Measurements from ENCODE around the gene CIDEB.

CIDEB gene

DNA sequence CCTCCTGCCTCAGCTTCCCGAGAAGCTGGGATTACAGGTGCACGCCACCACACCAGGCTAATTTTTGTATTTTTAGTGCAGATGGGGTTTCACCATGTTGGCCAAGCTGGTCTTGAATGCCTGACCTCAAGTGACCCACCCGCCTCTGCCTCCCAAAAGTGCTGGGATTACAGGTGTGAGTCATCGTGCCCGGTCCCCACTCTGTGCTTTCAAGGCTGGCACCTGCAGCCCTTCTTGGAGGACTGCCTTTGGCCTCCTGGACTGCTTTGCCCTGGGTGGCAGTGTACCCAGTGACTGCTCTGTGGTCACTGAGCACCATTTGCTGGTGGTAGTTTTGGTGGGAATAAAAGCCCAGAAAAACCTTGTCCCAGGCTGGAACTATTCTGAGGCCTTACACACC lies 20.8 kb downstream of the CIDEB start:
- no peak for FAIRE-seq

DNA sequence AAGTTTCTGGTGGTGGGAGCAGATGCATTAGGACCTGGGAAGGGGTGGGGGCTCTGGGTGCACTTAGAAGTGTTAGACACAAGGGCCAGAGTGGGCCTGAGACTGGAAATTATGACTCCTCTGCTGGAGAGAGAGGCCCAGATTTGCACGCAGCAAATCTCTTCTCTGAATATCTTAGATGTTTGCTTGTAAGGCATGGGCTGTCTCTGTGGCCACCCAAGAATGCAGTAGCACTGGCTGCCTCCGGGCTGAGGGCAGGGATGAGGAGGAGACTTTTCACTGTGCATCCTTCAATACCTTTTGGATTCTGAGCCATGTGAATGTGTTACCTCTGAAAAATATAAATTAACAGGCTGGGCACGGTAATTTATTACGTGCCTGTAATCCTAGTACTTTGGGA lies 22.4 kb downstream of the CIDEB start:
- no peak for FAIRE-seq

DNA sequence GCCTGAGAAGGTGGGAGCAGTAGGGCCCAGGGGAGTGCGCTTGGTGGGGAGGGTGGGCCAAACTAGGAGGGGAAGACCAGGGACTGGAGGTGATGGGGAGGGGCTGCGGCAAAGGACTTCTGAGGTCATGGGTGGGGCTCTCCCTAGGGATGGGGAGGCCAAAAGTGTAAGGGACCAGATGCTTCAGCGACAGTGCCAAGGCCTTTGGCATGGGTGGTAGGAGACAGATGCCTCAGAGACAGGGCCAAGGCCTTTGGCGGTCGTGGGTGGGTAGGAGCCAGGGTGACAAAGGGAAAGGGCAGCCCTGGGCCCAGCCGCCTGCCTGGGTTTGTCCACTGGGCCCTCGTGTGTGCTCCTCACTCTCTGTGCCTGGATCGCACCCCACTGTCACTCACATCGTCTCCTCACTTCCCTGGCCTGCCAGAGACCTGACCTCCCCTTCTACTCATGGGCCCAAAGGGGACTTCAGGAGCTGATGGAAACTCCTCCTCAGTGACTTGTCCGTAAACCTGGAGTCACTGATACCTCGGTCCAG lies 23.2 kb downstream of the CIDEB start:
- FAIRE-seq = no peak

DNA sequence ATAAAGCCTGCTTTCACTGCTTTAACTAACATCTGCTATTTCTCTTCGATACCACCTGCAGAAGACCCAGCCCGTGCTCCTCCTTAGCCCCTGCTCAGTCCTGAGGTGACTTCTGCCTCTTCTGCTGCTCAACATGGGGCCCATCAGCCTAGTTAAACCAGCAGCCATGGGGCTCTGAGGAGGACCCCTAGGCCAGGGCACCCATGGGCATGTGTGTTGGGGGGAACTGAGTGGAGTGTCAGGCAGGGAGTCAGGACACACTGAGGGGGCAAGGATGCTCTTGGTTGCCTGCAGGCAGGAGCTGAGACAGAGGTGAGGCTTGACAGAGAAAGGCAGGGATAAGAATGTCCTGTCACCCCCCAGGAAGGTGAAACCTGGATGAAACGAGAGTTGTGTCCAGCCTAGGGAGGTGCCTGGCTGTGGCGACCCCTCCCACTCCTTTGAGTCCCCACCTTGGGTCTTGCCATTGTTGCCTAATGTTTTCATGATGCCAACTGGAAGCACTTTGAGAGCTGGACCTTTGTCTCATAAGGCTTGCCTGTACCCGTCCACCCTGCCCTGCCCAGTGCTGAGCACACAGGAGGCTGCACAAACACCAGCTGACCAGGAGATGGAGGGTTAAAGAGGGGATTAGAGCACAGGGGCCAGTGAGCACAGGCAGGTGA lies 23.8 kb downstream of the CIDEB start:
- no peak for FAIRE-seq

DNA sequence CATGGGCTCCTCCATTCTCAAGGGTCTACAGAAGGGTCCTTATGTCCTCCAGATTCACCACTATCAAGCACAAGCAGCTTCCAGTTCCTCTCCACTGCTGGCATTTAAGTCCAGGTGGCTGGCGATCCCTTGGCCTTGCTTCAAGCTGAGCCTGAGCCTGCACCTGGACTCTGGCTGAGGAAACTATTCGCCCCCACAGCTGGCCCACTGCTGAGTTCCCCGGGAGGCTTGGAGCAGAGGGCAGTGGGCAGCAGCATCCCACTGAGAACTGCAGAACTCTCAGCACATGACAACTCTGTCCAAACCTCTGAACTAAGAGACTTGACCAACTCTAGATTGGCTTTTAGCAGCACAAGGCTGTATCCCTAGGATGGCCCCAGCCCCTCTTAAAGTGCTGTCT lies 25.0 kb downstream of the CIDEB start:
- no peak for FAIRE-seq

DNA sequence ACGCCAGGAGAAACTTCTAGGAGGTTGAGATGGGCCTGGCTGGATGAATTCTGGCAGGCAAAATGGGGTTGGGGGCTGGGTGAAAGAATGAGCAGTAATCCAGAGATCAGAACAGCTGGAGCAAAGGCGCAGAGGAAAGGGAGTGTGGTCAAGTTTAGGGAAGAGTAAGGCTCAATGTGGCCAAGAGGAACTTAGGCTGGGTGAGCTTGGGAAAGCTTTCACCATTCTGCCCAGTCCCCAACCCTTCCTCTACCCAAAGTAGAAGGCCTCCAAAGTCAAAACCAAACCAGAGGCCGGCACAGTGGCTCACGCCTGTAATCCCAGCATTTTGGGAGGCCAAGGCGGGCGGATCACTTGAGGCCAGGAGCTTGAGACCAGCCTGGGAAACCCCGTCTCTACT lies 26.1 kb downstream of the CIDEB start:
- no peak for FAIRE-seq

DNA sequence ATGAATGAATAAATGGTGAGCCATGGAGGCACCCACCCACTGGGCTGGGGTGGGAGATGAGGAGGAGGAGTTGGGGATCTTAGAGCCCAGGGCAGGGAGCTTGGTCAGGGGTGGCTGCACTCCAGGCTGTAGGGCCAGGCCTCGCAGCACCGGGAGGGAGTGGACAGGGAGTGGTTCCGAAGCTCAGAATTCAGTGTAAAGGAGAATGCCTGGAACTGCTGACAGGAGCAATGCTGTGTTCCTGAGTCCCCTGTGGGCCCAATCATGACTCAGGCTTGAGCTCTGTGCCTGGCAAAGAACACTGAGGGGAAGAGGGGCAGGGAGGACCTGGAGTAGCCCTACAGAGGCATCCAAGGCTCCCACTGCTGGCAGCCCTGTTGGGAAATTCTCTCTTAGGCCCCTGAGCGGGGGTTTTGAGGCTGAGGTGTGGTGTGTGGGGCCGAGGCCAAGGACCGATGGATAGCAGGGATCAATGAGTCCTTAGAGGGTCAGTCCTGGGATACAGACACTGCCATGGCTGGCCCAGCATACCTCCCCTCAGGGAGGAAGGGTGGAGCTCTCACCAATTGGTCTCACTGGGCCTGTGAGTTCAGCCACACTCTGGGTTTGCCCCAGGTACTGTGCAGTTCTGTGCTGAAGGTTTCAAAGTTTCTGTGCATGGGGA lies 26.8 kb downstream of the CIDEB start:
- FAIRE-seq = no peak

DNA sequence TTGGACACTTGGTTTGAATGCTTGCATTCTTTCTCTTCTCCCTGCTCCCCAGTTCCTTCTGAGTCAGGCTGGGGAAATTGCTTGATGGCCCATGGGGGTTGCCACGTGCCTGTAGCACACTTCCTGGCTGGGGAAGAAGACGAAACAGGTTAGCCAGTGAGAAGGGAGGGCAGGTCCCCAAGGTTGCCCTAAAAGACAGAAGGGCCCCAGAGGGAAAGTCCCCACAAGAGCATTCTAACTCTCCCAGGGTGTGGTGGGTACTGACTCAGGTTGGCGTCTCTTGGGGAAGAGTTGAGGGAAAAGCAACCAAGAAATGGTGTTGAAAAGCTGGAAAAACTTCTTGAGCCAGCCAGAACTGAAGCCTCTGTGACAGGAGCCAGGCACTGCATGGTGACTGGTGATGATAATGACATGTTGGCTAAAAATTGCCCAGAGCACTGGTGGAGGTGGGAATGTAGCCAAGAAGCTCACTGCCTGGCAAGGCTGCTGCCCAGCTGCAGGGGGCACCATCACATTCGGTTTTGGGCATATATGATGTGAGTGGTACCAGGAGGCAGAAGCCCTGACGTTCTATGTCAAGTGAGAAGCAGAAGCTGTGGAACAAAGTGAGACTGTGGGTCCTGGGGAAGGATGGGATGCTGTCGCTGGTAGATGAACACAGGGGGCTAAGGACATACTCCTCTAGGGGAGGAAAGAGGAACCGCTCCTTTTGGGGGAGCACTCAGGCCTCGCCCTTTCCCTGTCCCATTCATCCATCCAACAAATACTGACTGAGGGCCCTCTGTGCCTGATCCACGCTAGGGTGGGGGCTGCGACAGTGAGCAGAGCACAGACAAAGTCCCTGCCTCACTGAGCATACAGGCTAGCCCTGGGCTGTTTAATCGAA lies 28.2 kb downstream of the CIDEB start:
- FAIRE-seq = no peak

DNA sequence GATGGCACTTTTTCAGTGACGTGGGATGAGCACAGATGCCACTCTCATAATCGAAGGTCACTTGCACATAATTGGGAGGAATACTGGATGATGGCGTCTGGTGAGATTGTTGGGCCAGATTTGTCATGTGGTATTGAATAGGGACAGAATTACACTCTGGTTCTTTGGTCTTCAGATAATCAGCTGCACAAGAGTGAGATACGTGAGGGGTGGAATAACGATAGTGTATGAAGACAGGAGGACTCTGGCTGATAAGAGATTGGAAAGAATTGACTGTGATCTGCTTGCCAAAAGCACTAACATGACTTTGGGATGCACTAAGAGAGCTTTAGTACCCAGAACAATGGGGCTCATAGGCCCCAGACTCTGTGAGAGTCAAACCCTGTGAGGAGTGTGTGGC lies 29.4 kb downstream of the CIDEB start:
- no peak for FAIRE-seq

DNA sequence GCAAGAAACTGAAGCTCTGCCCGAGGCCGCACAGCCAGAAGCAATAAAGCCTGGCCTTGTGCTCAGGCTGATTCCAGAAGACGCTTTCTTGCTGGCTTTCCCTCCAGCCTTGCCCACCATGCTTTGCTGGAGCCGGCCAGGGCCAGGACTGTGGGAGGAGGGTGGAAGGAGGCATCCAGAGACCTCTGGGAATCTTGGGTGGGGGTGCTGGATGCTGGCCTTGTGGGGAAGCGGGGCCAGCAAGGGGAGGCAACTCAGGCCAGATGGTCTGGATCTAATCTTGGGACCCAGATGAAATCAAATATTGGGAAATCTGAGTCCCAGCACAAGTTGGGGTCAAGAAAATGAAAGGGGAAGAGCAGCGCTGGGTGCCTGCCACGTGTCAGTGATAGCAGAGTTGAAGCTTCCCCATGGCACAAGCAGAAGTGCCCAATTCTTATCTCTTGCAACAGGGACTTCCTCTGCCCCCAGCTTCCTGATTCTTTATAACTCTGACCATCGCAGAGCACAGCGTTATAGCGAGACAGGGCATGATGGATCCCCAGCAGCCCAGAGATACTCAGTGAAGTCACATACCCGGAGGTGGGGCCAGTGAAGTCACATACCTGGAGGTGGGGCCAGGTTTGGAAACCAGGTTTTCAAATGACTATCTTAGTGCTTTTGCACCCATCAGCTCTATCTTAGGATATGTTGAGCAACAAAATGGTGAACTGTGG lies 30.0 kb downstream of the CIDEB start:
- no peak for FAIRE-seq

DNA sequence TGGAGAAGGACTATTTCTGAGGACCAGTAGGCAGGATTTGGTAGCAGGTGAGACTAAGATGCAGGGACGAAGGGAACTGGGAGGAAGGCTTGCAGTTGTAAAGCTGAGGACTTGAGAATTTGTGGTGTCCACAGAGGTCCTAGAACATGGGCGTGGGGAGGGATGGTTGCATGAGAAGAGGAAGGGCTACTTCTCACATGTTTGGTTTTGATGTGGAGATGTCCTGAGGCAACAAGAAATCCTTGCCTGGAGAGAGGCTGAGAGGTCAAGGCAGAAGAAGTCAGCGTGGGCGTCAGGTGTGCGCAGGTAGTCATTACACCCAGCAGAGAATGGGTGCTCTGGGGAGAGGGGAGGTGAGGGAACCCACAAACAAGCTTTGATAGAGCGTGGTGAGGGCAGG lies 30.7 kb downstream of the CIDEB start:
- no peak for FAIRE-seq

DNA sequence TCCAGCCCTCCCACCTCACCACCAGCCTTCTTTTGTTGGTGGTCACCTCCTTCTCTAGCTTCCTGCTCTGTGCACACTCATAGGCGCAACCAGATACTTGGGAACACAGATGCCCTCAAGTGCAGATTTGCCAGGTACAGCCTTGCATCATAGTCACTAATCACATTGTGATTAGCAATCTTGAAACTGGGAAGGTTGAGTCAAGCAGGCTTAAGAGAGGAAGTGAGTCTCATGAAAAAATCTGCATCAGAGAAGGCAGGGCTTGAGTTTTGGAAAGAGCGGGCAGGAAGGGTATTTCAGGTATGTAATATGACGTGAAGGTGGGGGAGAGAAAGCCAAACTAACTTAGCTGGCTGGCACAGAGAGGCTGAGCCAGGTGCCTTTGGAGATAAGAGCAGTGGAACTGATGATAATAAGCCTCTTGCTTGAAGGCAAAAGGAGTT lies 33.7 kb downstream of the CIDEB start:
- FAIRE-seq = no peak

DNA sequence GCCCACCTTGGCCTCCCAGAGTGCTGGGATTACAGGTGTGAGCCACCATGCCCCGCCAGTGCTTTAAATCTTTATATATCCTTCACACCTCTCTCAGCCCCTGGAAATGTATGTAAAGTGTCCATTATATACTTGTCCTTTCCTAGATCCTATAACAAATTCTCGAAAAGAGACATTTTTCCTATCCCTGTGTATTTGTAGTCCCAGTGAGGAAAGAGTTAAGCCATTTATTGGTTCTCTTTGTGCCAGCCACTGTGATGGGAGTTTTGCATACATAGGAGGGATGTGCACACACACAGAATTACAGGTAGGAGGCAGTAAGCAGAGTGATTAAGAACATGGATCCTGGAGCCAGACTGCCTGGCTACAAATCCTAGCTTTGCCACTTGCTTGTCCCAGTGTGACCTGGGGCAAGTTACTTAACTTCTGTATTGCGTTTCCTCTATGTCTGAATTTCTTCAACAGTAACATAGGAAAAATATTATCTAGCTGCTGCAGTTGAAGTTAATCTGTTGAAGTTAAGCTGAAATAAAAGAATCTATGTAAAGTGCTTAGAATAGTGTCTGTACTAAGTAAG lies 34.3 kb downstream of the CIDEB start:
- no peak for FAIRE-seq

DNA sequence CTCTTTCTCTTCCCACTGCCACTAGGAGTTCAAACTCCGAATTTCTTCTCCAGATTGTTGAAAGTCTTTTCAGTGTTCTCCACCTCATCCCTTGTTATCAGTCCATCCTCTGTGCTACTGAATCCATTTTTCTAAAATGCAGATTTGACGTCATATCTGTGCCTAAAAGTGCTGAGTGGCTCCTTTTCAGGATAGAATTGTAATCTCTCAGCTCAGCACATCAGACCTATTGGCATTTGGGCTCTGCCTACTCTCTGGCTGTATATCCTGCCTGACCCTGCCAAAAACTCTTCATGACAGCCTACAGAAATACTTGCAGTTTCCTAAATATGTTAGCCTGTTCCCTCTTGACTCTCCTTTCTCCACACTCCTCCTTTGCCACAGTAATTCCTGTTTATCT lies 35.3 kb downstream of the CIDEB start:
- no peak for FAIRE-seq

DNA sequence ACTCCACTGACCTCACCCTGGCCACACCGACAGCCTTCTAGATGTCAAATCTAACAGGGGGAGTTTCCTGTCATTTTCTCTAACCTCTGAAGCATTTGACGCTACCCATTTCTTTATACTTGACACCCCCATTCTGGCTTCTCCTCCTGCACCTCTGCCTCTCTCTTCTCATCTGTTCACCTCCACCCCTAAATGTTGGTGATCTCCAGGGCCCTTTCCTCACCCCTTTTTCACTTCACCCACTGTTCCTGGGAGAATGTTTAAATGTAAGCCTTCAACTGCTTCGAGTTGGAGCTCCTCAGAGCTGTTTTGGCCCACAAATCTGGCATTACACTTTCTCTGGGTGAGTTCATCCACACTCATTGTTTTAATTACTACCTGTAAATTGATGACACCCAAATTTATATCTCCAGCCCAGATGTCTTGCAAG lies 35.9 kb downstream of the CIDEB start:
- FAIRE-seq = no peak

DNA sequence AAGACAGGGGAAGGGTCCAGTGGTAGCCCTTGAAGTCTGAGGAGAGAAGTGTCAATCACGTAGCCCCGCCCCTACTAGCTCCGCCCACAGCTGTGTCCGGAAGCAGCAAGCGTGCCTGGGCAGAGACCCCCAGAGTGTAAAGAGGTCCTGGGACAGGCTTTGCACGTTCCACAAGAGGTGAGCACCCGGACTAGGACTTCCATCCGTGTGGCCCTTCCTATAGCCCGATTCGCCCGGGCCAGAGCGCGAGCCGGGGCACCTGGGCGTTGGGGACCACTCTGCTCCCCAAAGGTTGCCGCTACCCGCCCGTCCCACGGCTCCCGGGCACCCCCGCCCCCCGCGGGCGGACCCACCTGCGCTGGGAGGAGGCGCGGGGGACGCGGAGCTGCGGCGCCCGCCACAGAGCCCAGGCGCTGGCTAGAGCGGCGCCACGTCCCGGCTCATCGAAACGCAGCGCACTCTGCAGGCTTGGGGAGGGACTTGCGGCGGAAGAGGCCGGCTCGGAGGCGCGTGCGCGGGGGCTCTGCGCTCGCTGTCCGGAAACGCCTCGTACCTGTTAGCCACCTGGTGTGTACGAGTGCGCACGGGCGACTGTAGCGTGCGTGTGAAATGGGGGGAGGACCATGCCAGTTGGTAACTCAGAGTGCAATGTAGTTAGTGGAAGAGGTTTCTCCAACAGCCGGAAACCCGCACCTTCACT lies 36.5 kb downstream of the CIDEB start, which contains the start of gene RABGGTA:
RABGGTA (minus strand) TSS at position 464 of the 700 bp plus-strand sequence. CDS start 482 bp downstream, outside the sequence.
- no peak for FAIRE-seq

DNA sequence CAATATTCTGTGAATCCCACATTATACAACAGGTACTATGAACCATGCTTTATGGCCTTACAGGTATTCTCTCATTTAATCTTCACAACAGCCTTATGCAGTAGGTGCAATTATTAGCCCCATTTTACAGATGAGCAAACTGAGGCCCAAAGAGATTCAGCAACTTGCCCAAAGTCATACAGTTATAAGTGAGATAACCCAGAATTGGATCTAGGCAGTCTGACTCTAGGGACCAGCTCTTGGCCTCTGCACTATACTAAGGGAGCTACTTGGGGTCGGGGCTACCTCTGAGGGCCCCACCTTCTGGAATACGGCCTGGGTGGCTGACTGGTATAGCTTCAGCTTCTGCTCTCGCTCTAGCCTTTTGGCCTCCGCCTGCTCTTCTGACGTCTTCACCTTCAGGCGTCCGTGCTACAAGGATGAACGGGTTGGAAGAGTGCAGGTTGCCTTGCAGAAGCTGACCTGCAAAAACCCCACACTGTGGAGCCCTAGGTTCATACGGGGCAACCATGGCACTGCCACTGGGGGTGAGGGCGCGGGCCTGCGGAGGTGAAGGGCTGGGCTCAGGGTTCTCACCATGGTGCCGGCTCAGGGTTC lies 37.1 kb downstream of the CIDEB start:
- no peak for FAIRE-seq

DNA sequence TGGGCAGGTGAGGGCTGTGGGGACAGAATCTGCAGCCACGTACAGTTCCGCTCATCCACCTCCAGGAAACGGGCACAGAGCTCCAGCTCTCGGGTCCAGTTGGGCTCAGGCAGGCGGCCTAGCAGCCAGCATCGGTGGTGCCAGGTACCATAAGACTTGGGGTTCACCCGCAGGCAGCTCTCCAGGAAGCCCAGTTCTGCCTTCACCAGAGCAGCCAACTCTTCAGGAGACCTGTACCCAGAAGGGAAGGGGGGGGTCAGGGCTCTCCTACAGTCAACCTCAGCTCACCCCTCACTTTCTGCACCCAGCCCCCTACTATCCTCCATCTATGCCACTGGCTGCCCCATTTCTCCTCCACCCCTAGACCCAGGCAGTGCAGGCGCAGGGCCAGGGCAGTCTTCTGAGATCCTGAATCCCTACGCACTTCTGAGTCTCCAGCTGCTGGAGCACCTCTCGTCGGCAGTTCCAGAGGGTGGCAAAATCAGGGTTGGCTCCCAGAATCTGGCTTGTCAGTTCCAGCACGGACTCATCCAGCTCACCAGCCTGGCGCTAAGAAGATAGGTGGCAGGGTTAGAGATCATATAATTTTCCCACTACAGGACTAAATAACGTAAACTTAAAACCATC lies 37.8 kb downstream of the CIDEB start:
- no peak for FAIRE-seq

DNA sequence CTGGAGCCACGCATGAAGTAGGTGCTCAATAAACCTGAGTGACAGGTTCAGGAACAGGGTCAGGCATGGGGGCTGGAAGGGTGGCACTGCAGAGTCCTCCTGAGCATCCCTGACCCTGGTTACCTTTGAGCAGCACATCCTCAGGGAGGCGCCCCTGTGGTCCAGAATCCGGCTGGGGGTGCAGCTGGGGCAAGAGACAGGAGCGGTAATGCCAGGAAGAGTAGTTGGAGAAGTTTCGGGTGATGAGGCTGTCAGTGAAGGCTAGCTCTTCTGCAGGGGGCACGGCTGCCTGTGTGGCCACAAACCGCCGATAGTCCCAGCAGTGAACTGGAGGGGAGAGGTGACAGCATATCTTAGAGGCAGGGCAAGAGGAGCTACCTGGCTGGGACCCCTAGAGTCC lies 38.4 kb downstream of the CIDEB start:
- no peak for FAIRE-seq

DNA sequence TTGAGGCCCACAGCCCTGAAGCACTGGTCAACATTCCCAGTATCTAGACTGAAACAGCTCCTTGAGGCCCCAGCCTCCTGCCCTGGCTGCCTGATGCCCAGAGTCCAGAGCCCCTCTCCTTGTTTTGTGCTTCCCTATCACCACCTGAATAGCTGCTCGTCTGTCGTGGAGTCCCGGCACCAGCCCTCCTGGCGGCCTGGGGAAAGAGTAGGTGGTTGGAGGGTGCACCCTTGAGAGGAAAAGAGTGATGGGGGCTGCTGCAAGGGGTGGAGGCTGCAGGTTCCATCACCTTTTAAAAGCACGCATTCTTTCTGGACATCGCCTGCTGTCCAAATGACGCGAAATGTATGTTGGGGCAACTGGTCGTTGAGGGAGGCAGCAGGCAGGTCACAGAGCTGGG lies 39.6 kb downstream of the CIDEB start:
- no peak for FAIRE-seq

DNA sequence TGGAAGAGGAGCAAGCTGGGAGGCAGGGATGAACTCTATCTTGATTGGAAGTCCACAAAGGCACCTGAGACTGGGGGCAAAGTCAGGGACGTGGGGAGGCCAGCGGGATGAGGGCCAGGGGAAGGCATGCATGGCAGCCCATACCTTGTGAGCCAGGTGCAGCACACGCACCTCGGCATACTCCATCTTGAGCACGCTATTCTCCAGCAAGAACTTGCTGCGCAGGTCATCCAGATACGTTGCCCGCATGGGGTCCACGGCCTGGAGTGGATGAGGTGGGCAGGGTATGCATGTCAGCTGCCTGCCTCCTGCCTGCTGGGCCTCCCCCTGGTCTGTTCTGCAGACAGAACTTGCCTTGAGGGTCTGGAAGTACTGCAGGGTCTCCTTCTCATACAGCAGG lies 40.3 kb downstream of the CIDEB start:
- FAIRE-seq = no peak

Measured in TTC549 (cell line).